Esophagus muscularis mucosa (tissue), 4 donors: ENCODE data around the gene CORO7. TPM values are rescaled to one million over a fixed set of nuclear protein-coding genes. Genes with fewer than 3 reads are reported as not detected.

Experiments used
- DNase-seq: peaks from one replicate; pipeline ENCODE4 v3.0.0-alpha.2; 2017; ENCODE audit errors: extremely low spot score
- H3K27ac ChIP-seq, 4 donors: fragments of 200-600 bp; sonication (generic); replicated peaks in 1 of 4; 1 replicate in 3 of 4; 2 replicates in 1 of 4; pipeline ENCODE4 v1.5.1; 2016 to 2019; ENCODE audit warnings: mild to moderate bottlenecking in 1 of 4
- H3K27me3 ChIP-seq, 4 donors: fragments of 200-600 bp; sonication (generic); one replicate each; pipeline versions ENCODE4 v1.5.1 to v1.6.0; 2016 to 2019
- H3K36me3 ChIP-seq, 4 donors: fragments of 200-600 bp; sonication (generic); one replicate each; pipeline ENCODE4 v1.5.1; 2016 to 2019
- H3K4me1 ChIP-seq, 4 donors: fragments of 200-600 bp; sonication (generic); one replicate each; pipeline ENCODE4 v1.5.1; 2016 to 2019
- H3K4me3 ChIP-seq, 4 donors: fragments of 200-600 bp; sonication (generic); 1 replicate in 2 of 4; 2 replicates in 2 of 4; pipeline ENCODE4 v1.5.1; 2016 to 2019; ENCODE audit warnings: mild to moderate bottlenecking in 4 of 4, moderate library complexity in 1 of 4
- H3K9me3 ChIP-seq, 4 donors: fragments of 200-600 bp; sonication (generic); 1 replicate in 3 of 4; 2 replicates in 1 of 4; pipeline ENCODE4 v1.5.1; 2016 to 2019
- EP300 ChIP-seq: sonication (generic); formaldehyde crosslinking; IDR thresholded peaks from one replicate; pipeline ENCODE4 v1.6.1; 2017; ENCODE audit warnings: antibody characterized with exemption
- POLR2A ChIP-seq: fragments of 450-650 bp; IDR thresholded peaks from one replicate; pipeline ENCODE4 v1.6.1; 2017; ENCODE audit warnings: antibody characterized with exemption, moderate library complexity, mild to moderate bottlenecking, low read depth
- POLR2AphosphoS5 ChIP-seq, 2 donors: sonication (generic); formaldehyde crosslinking; IDR thresholded peaks; one replicate each; pipeline ENCODE4 v1.6.1; 2017; ENCODE audit warnings: antibody characterized with exemption in 2 of 2
- WGBS: methylation state at CpG from one replicate; pipeline ENCODE4 v1.1.5; 2018; 5-methylcytosine and 5-hydroxymethylcytosine counted together
- intact Hi-C: fragments of 100-400 bp; cut with DNase I; formaldehyde crosslinking; loops from one replicate; pipeline ENCODE4 v1.15.1; 2023
- total RNA-seq, 4 donors: library from RNA; depleted of rRNA; stranded (reverse); fragments of >200 nt; gene quantifications; one replicate each; pipeline versions ENCODE4 v1.1.0 to v1.2.1, GENCODE V29; 2016
- TF ChIP-seq, protein P1 (sequence below), 3 experiments: fragments of 200-600 bp in 2 of 3; fragments of 450-650 bp in 1 of 3; sonication (generic) in 2 of 3; IDR thresholded peaks; one replicate each; pipeline ENCODE4 v1.5.1; 2017 to 2019; ENCODE audit warnings: antibody characterized with exemption in 3 of 3, mild to moderate bottlenecking in 2 of 3, moderate library complexity in 1 of 3

CORO7 gene
- total RNA-seq, 4 donors from 2014 or later: 11.6 to 24.6 (median 21.3) TPM

GRCh38 chr16:4450430-4450829 lies 34.0 kb upstream of the CORO7 start:
- Histone ChIP-seq H3K27ac (no peak overlapping the region), H3K36me3 (peaks cover 63 to 99% (median 98%) of the 10 kb centered on the region in 4 donors), H3K27me3 (no peaks in the 10 kb centered on the region), H3K4me3 (no peak overlapping the region), H3K9me3 (no peaks in the 10 kb centered on the region), H3K4me1 (no peaks in the 10 kb centered on the region)
- 96% methylated on average over 5 of the region's 14 CpGs for WGBS
- no peak for DNase-seq
- no peak for TF ChIP-seq POLR2AphosphoS5 (IDR thresholded peaks at IDR 0.05)
- TF ChIP-seq POLR2A: no peak
- TF ChIP-seq EP300: no peak
- TF ChIP-seq, protein P1, sequence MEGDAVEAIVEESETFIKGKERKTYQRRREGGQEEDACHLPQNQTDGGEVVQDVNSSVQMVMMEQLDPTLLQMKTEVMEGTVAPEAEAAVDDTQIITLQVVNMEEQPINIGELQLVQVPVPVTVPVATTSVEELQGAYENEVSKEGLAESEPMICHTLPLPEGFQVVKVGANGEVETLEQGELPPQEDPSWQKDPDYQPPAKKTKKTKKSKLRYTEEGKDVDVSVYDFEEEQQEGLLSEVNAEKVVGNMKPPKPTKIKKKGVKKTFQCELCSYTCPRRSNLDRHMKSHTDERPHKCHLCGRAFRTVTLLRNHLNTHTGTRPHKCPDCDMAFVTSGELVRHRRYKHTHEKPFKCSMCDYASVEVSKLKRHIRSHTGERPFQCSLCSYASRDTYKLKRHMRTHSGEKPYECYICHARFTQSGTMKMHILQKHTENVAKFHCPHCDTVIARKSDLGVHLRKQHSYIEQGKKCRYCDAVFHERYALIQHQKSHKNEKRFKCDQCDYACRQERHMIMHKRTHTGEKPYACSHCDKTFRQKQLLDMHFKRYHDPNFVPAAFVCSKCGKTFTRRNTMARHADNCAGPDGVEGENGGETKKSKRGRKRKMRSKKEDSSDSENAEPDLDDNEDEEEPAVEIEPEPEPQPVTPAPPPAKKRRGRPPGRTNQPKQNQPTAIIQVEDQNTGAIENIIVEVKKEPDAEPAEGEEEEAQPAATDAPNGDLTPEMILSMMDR (IDR thresholded peaks at IDR 0.05): no peak
- intact Hi-C loops: no loop called here

GRCh38 chr16:4443986-4444385 lies 27.6 kb upstream of the CORO7 start:
- Histone ChIP-seq H3K4me1 (no peaks in the 10 kb centered on the region), H3K27me3 (no peaks in the 10 kb centered on the region), H3K9me3 (no peaks in the 10 kb centered on the region), H3K4me3 (no peak overlapping the region), H3K27ac (no peak overlapping the region), H3K36me3 (peaks cover 92 to 100% (median 100%) of the 10 kb centered on the region in 4 donors)
- intact Hi-C loops: no loop called here
- DNase-seq: no peak
- WGBS: 90% methylated on average over 4 of the region's 4 CpGs
- TF ChIP-seq, protein P1 (IDR thresholded peaks at IDR 0.05): no peak
- TF ChIP-seq EP300 (no peak), POLR2AphosphoS5 (IDR thresholded peaks at IDR 0.05) (no peak), POLR2A (no peak)

DNA sequence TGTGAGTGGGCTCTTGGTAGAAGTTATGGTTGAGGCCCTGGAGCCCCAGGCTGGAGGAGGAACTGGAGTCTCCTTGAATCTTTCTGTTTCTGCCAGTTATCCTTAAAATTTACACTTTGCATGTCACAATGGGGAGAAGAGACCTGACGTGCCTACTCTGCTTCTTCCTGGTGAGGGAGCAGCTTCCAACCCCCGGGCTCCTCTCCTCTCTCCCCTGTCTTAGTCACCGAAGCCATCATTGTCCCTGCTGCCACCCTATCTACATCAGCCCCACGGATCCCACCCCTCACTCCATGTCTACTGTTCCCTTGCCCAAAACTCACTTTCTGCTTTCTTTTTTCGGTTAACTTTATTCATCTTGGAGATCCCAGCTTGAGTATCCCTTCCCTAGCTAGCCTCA lies 26.9 kb upstream of the CORO7 start:
- no peak for DNase-seq
- Histone ChIP-seq H3K4me3 (no peak overlapping the region), H3K4me1 (no peaks in the 10 kb centered on the region), H3K27me3 (no peaks in the 10 kb centered on the region), H3K27ac (no peak overlapping the region), H3K9me3 (no peaks in the 10 kb centered on the region), H3K36me3 (peaks cover 90 to 100% (median 99%) of the 10 kb centered on the region in 4 donors)
- TF ChIP-seq, protein P1 (IDR thresholded peaks at IDR 0.05): no peak
- TF ChIP-seq POLR2A (no peak), POLR2AphosphoS5 (IDR thresholded peaks at IDR 0.05) (no peak), EP300 (no peak)
- 80% methylated on average over 5 of the region's 5 CpGs for WGBS
- intact Hi-C loops: no loop called here

DNA sequence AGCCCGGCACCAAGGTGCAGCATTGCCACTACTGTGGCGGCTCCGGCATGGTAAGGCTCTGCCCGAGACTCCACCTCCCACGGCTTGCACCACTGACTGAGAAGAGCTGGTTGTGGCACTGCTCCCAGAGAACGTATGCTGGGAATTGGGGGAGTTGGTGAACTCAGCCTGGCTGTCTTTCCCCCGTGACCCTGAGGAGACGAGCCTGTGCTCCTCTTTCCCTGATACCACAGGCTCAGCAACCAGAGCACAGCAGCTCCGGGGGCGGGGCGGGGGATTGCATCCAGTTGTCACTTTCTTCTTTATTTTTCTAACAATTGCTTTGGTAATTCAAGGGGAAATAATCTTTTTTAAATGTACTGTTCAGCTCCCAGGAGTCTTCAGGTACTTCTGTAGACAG lies 26.0 kb upstream of the CORO7 start:
- no peak for DNase-seq
- no peaks in the 10 kb centered on the region for H3K4me1 ChIP-seq
- H3K9me3 ChIP-seq: no peaks in the 10 kb centered on the region
- H3K27me3 ChIP-seq: no peaks in the 10 kb centered on the region
- H3K27ac ChIP-seq: no peak overlapping the region
- WGBS: over 99% methylated on average over 10 of the region's 11 CpGs
- no peak overlapping the region for H3K4me3 ChIP-seq
- intact Hi-C loops: no loop called here
- TF ChIP-seq, protein P1 (IDR thresholded peaks at IDR 0.05): no peak
- no peak for TF ChIP-seq POLR2A
- TF ChIP-seq POLR2AphosphoS5 (IDR thresholded peaks at IDR 0.05): no peak
- no peak for TF ChIP-seq EP300
- H3K36me3 ChIP-seq: peaks cover 90 to 100% (median 99%) of the 10 kb centered on the region in 4 donors

DNA sequence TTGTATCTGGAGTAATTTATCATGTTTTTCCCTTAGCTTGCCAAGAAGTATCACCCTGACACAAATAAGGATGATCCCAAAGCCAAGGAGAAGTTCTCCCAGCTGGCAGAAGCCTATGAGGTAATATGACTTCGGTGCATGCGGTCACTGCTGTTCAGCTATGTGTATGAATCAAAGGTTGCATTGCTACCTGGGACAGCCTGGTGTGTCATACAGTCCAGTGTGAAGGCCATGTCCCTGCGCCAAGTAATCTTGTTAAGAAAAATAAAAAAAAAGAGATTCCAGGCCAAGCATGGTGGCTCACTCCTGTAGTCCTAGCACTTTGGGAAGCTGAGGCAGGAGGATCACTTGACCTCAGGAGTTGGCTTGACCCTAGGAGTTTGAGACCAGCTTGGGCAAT lies 21.0 kb upstream of the CORO7 start:
- Histone ChIP-seq H3K27me3 (no peaks in the 10 kb centered on the region), H3K4me3 (no peak overlapping the region), H3K4me1 (no peaks in the 10 kb centered on the region), H3K9me3 (no peaks in the 10 kb centered on the region), H3K36me3 (peaks cover 61 to 97% (median 83%) of the 10 kb centered on the region in 4 donors), H3K27ac (no peak overlapping the region)
- intact Hi-C loops: no loop called here
- DNase-seq: no peak
- TF ChIP-seq POLR2A (no peak), POLR2AphosphoS5 (IDR thresholded peaks at IDR 0.05) (no peak), EP300 (no peak)
- TF ChIP-seq, protein P1 (IDR thresholded peaks at IDR 0.05): no peak
- 98% methylated on average over 3 of the region's 3 CpGs for WGBS
